Loucy (cell line): Measurements from ENCODE around the gene ITGAL.
A peak's percentile ranks its signal among the peaks of the same experiment; 100 is the strongest.

Source experiments
- H2AFZ ChIP-seq: fragments of 200-600 bp; sonication (generic); 2 replicates; pipeline ENCODE4 v1.6.0; 2016; ENCODE audit warnings: antibody characterized with exemption, mild to moderate bottlenecking, low read length, moderate library complexity
- H3F3A ChIP-seq: fragments of 200-600 bp; 2 replicates; pipeline ENCODE4 v1.6.0; 2016; ENCODE audit warnings: antibody characterized with exemption, low read depth, mild to moderate bottlenecking
- H3K27me3 ChIP-seq: fragments of 200-600 bp; sonication (generic); 2 replicates; pipeline ENCODE4 v1.6.1; 2014; ENCODE audit warnings: low read length, mild to moderate bottlenecking; ENCODE audit not compliant: insufficient read depth, poor library complexity, severe bottlenecking
- H3K36me3 ChIP-seq: fragments of 200-600 bp; sonication (generic); 2 replicates; pipeline ENCODE4 v1.6.1; 2016; ENCODE audit warnings: low read length; ENCODE audit not compliant: insufficient read depth
- H3K4me1 ChIP-seq: fragments of 200-600 bp; sonication (generic); 2 replicates; pipeline ENCODE4 v1.5.1; 2014; ENCODE audit warnings: low read length, mild to moderate bottlenecking; ENCODE audit not compliant: insufficient read depth, poor library complexity, severe bottlenecking
- H3K4me2 ChIP-seq: fragments of 200-600 bp; sonication (generic); 2 replicates; pipeline ENCODE4 v1.6.0; 2014; ENCODE audit warnings: antibody characterized with exemption, low read length, low read depth, mild to moderate bottlenecking; ENCODE audit not compliant: poor library complexity, severe bottlenecking
- H3K4me3 ChIP-seq: fragments of 200-600 bp; sonication (generic); 2 replicates; pipeline ENCODE4 v1.5.1; 2014; ENCODE audit warnings: low read length, mild to moderate bottlenecking, mixed read lengths; ENCODE audit not compliant: poor library complexity, severe bottlenecking
- H3K79me2 ChIP-seq: fragments of 200-600 bp; sonication (generic); 2 replicates; pipeline ENCODE4 v1.6.1; 2014; ENCODE audit warnings: low read length; ENCODE audit not compliant: insufficient read depth
- H3K9ac ChIP-seq: fragments of 200-600 bp; sonication (generic); 2 replicates; pipeline ENCODE4 v1.6.0; 2014; ENCODE audit warnings: mild to moderate bottlenecking, low read depth, low read length, moderate library complexity; ENCODE audit not compliant: poor library complexity, severe bottlenecking
- H3K9me2 ChIP-seq: fragments of 200-600 bp; sonication (generic); replicated peaks from 2 replicates; pipeline ENCODE4 v1.6.1; 2016; ENCODE audit warnings: low read depth, low read length, mixed read lengths
- H3K9me3 ChIP-seq: fragments of 200-600 bp; sonication (generic); 2 replicates; pipeline ENCODE4 v1.6.1; 2014; ENCODE audit warnings: mild to moderate bottlenecking, antibody characterized with exemption, low read length, low read depth; ENCODE audit not compliant: insufficient read depth
- H4K20me1 ChIP-seq: fragments of 200-600 bp; sonication (generic); 2 replicates; pipeline ENCODE4 v1.6.0; 2014; ENCODE audit warnings: antibody characterized with exemption, low read length, mild to moderate bottlenecking; ENCODE audit not compliant: insufficient read depth, poor library complexity, severe bottlenecking
- EZH2phosphoT487 ChIP-seq: fragments of 200-600 bp; IDR thresholded peaks from 2 replicates; pipeline ENCODE4 v1.6.1; 2018; ENCODE audit warnings: antibody characterized with exemption, mild to moderate bottlenecking, moderate library complexity, borderline replicate concordance
- TF ChIP-seq, protein P1 (sequence below): fragments of 200-600 bp; sonication (generic); conservative IDR thresholded peaks from 2 replicates; pipeline ENCODE4 v1.5.1; 2014; ENCODE audit warnings: mild to moderate bottlenecking, antibody characterized with exemption, low read length

The ITGAL gene

DNA sequence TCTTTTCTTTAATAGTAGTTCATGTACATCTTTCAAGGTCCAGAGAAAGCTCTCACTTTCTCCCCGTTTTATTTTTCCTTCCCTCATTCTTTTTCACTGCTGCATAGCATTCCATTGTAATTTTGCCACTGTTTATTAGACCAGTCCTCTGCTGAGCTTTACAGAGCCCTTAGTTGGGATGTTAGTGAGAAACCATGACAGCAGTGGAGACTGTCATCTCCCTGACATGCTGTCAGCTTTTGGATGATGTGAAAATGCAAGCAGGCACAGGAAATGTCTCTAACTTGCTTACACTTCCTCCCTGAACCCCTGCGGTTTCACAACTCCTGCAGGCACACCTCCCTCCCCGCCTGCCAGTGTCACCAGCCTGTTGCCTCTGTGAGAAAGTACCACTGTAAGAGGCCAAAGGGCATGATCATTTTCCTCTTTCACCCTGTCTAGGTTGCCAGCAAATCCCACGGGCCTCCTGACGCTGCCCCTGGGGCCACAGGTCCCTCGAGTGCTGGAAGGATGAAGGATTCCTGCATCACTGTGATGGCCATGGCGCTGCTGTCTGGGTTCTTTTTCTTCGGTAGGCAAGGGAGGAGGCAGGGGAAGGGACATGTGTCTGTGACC is at the start of gene ITGAL:
Gene ITGAL, plus strand, starts transcription at position 415 of the 615 bp plus-strand sequence. Its CDS starts 96 bp downstream, at position 511.
- H3K27me3 ChIP-seq, result no peaks in the 10 kb centered on the region
- H3K9me2 ChIP-seq, result no peaks in the 10 kb centered on the region
- H3K79me2 ChIP-seq, result peaks cover 30% of the 10 kb centered on the region
- H2AFZ ChIP-seq, result peak within 1 kb of the TSS; percentile 13; the same call in 1 of the 2 replicates
- H3K4me1 ChIP-seq, result peaks cover 41% of the 10 kb centered on the region
- no peaks in the 10 kb centered on the region for H4K20me1 ChIP-seq
- peak within 1 kb of the TSS; percentile 82 for H3K9ac ChIP-seq
- H3K36me3 ChIP-seq, result no peaks in the 10 kb centered on the region
- peak within 1 kb of the TSS; percentile 88 for H3K4me2 ChIP-seq
- no peaks in the 10 kb centered on the region for H3F3A ChIP-seq
- TF ChIP-seq EZH2phosphoT487, result no peak
- TF ChIP-seq, protein P1, sequence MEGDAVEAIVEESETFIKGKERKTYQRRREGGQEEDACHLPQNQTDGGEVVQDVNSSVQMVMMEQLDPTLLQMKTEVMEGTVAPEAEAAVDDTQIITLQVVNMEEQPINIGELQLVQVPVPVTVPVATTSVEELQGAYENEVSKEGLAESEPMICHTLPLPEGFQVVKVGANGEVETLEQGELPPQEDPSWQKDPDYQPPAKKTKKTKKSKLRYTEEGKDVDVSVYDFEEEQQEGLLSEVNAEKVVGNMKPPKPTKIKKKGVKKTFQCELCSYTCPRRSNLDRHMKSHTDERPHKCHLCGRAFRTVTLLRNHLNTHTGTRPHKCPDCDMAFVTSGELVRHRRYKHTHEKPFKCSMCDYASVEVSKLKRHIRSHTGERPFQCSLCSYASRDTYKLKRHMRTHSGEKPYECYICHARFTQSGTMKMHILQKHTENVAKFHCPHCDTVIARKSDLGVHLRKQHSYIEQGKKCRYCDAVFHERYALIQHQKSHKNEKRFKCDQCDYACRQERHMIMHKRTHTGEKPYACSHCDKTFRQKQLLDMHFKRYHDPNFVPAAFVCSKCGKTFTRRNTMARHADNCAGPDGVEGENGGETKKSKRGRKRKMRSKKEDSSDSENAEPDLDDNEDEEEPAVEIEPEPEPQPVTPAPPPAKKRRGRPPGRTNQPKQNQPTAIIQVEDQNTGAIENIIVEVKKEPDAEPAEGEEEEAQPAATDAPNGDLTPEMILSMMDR, result no peak
- peak within 1 kb of the TSS; percentile 74 for H3K4me3 ChIP-seq
- no peaks in the 10 kb centered on the region for H3K9me3 ChIP-seq

DNA sequence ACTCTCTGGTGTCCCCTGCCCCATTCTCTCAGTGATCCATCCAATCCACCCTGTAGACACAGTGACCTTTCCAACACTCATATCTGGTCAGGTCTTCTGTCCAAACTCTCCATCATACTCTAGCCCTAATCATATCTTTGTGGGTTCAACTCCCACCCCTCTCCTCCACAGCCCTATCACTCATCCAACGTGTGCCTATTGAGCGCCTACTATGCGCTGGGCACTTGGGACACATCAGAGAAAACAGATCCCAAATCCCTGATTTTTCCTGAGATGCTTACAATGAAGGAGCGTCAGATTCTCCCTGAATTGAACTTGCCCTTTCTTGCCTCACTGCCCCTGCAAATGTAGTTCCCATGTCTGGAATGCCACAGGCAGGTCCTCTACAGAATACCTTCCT is 44.5 kb upstream of the ITGAL start:
- Histone ChIP-seq H3K4me2 (peak overlapping the region; percentile 88), H3K4me3 (peak overlapping the region; percentile 95), H3K27me3 (no peaks in the 10 kb centered on the region), H3K9me3 (no peaks in the 10 kb centered on the region), H3K79me2 (peaks cover 39% of the 10 kb centered on the region), H3K36me3 (peaks cover 17% of the 10 kb centered on the region; the same call in 1 of the 2 replicates), H3F3A (no peaks in the 10 kb centered on the region), H2AFZ (no peak overlapping the region), H4K20me1 (peaks cover 16% of the 10 kb centered on the region), H3K4me1 (peaks cover 17% of the 10 kb centered on the region), H3K9ac (peak overlapping the region; percentile 87), H3K9me2 (no peaks in the 10 kb centered on the region)
- TF ChIP-seq, protein P1, result no peak
- no peak for TF ChIP-seq EZH2phosphoT487

DNA sequence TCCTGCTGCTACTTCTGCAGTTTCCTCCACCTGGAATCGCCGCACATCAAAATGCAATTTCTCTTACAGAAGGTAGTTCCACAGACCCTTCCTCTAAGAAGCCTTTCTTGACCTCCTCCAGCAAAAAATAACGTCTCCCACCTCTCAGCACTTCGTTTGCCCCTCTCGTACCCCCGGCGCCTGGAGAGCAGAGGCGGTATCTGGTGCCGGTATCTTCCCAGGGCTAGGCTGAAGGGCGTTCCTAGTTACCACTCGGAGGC is 43.2 kb upstream of the ITGAL start:
- Histone ChIP-seq H2AFZ (peak overlapping the region; percentile 86), H3F3A (no peaks in the 10 kb centered on the region), H3K4me2 (peak overlapping the region; percentile 88), H3K9me2 (no peaks in the 10 kb centered on the region), H3K4me1 (peaks cover 17% of the 10 kb centered on the region), H3K9ac (peak overlapping the region; percentile 87), H3K36me3 (peaks cover 5% of the 10 kb centered on the region; the same call in 1 of the 2 replicates), H3K79me2 (peaks cover 35% of the 10 kb centered on the region), H4K20me1 (peaks cover 16% of the 10 kb centered on the region), H3K27me3 (no peaks in the 10 kb centered on the region), H3K4me3 (peak overlapping the region; percentile 95), H3K9me3 (no peaks in the 10 kb centered on the region)
- TF ChIP-seq, protein P1, result no peak
- no peak for TF ChIP-seq EZH2phosphoT487
